ENCODE measurements around the gene SS18L1.

The SS18L1 gene

GRCh38 chr20:62160876-62161275 is 17.3 kb downstream of the SS18L1 start:
- Histone ChIP-seq H3K4me1 (ENCODE audit: low read length) (no peaks in the 10 kb centered on the region), H3K27ac (ENCODE audit: low read length) (no peak overlapping the region), H2AFZ (ENCODE audit: low read depth, low read length) (no peak overlapping the region), H3K79me2 (ENCODE audit: low read length) (peaks cover 21% of the 10 kb centered on the region), H3K9ac (ENCODE audit: low read length) (no peak overlapping the region), H3K4me2 (ENCODE audit: low read length) (no peak overlapping the region), H3K27me3 (ENCODE audit: low read depth, low read length) (no peaks in the 10 kb centered on the region), H4K20me1 (ENCODE audit: insufficient read depth, low read length) (peaks cover 8% of the 10 kb centered on the region), H3K36me3 (replicated peaks; ENCODE audit: low read depth, low read length) (peaks cover 4% of the 10 kb centered on the region), H3K9me3 (ENCODE audit: insufficient read depth, low read length) (no peaks in the 10 kb centered on the region), H3K4me3 (ENCODE audit: low read length) (no peak overlapping the region)
- TF ChIP-seq CTCF (IDR thresholded peaks at IDR 0.05; ENCODE audit: low read depth, low read length) (no peak), EZH2phosphoT487 (IDR thresholded peaks at IDR 0.05; ENCODE audit: low read depth) (no peak)

GRCh38 chr20:62161347-62161746 is 17.8 kb downstream of the SS18L1 start:
- no peak overlapping the region for H3K4me3 ChIP-seq (ENCODE audit: low read length)
- no peak overlapping the region for H3K9ac ChIP-seq (ENCODE audit: low read length)
- H3K9me3 ChIP-seq (ENCODE audit: insufficient read depth, low read length), result no peaks in the 10 kb centered on the region
- TF ChIP-seq CTCF (IDR thresholded peaks at IDR 0.05; ENCODE audit: low read depth, low read length), result no peak
- TF ChIP-seq EZH2phosphoT487 (IDR thresholded peaks at IDR 0.05; ENCODE audit: low read depth), result no peak
- no peaks in the 10 kb centered on the region for H3K4me1 ChIP-seq (ENCODE audit: low read length)
- H3K36me3 ChIP-seq (replicated peaks; ENCODE audit: low read depth, low read length), result peaks cover 4% of the 10 kb centered on the region
- peaks cover 17% of the 10 kb centered on the region for H3K79me2 ChIP-seq (ENCODE audit: low read length)
- H4K20me1 ChIP-seq (ENCODE audit: insufficient read depth, low read length), result peaks cover 8% of the 10 kb centered on the region
- no peak overlapping the region for H3K27ac ChIP-seq (ENCODE audit: low read length)
- H2AFZ ChIP-seq (ENCODE audit: low read depth, low read length), result no peak overlapping the region
- H3K27me3 ChIP-seq (ENCODE audit: low read depth, low read length), result no peaks in the 10 kb centered on the region
- H3K4me2 ChIP-seq (ENCODE audit: low read length), result no peak overlapping the region

- H3K4me1 ChIP-seq (ENCODE audit: low read length), result no peaks in the 10 kb centered on the region
- H3K27me3 ChIP-seq (ENCODE audit: low read depth, low read length), result no peaks in the 10 kb centered on the region
- peaks cover 4% of the 10 kb centered on the region for H3K36me3 ChIP-seq (replicated peaks; ENCODE audit: low read depth, low read length)
- H3K79me2 ChIP-seq (ENCODE audit: low read length), result peaks cover 6% of the 10 kb centered on the region
- H2AFZ ChIP-seq (ENCODE audit: low read depth, low read length), result no peak overlapping the region
- H3K4me3 ChIP-seq (ENCODE audit: low read length), result no peak overlapping the region
- H4K20me1 ChIP-seq (ENCODE audit: insufficient read depth, low read length), result no peaks in the 10 kb centered on the region
- TF ChIP-seq CTCF (IDR thresholded peaks at IDR 0.05; ENCODE audit: low read depth, low read length) (no peak), EZH2phosphoT487 (IDR thresholded peaks at IDR 0.05; ENCODE audit: low read depth) (no peak)
- no peaks in the 10 kb centered on the region for H3K9me3 ChIP-seq (ENCODE audit: insufficient read depth, low read length)
- no peak overlapping the region for H3K27ac ChIP-seq (ENCODE audit: low read length)
- H3K9ac ChIP-seq (ENCODE audit: low read length), result no peak overlapping the region
- no peak overlapping the region for H3K4me2 ChIP-seq (ENCODE audit: low read length)
Observed at GRCh38 chr20:62162765-62163484, 19.4 kb downstream of the SS18L1 start.

GRCh38 chr20:62163485-62163865 is 19.9 kb downstream of the SS18L1 start:
- Histone ChIP-seq H3K9me3 (ENCODE audit: insufficient read depth, low read length) (no peaks in the 10 kb centered on the region), H3K79me2 (ENCODE audit: low read length) (peaks cover under 1% of the 10 kb centered on the region; the same call in 1 of the 2 replicates), H3K9ac (ENCODE audit: low read length) (no peak overlapping the region), H3K4me2 (ENCODE audit: low read length) (no peak overlapping the region), H2AFZ (ENCODE audit: low read depth, low read length) (no peak overlapping the region), H3K36me3 (replicated peaks; ENCODE audit: low read depth, low read length) (peaks cover 4% of the 10 kb centered on the region), H4K20me1 (ENCODE audit: insufficient read depth, low read length) (no peaks in the 10 kb centered on the region), H3K27me3 (ENCODE audit: low read depth, low read length) (no peaks in the 10 kb centered on the region), H3K27ac (ENCODE audit: low read length) (no peak overlapping the region), H3K4me3 (ENCODE audit: low read length) (no peak overlapping the region), H3K4me1 (ENCODE audit: low read length) (no peaks in the 10 kb centered on the region)
- TF ChIP-seq CTCF (IDR thresholded peaks at IDR 0.05; ENCODE audit: low read depth, low read length) (no peak), EZH2phosphoT487 (IDR thresholded peaks at IDR 0.05; ENCODE audit: low read depth) (no peak)

Data from OCI-LY3 (cell line).